ENCODE results near the gene PRKRIP1.
"Not testable (repeated sequence)": the region's sequence is repeated elsewhere in the genome, so short reads cannot be mapped to it uniquely, and the experiment has no call there.

PRKRIP1 gene

DNA sequence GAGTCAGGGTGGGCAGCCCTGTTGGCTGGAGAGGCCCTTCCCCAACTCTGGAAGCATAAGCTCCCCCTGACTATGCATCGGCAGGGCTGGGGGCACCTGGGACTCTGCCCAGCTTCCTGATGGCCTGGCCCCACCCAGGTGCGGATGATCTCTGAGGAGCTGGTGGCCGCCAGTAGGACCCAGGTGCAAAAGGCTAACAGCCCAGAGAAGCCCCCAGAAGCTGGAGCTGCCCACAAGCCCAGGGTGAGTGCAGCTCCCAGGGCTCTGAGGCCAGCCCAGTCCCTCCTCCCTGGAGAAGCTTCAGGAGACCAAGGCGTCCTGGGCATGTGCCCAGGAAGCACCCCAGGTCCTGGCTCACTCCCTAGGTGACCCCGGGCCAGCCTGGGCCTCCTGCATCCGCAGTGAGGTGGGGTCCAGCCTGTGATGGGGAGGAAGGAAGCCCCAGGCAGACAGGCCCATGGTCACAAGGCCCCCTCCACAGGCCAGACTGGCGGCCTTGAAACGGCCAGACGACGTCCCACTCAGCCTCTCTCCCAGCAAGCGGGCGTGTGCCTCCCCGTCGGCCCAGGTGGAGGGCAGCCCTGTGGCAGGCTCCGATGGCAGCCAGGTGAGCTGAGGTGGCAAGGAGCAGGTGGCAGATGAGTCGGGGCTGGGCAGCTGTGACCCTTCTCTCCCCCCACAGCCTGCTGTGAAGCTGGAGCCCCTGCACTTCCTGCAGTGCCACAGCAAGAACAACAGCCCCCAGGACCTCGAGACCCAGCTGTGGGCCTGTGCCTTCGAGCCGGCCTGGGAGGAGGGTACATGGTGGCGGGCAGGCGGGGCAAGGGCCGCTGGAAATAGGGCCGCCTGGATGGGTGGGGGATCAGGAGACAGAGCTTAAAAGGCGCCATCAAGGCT, 71.7 kb downstream of the PRKRIP1 start:
- Mint-ChIP-seq H3K36me3 (ENCODE audit: low read depth) (peaks cover 3% of the 10 kb centered on the region), H3K27ac (no peak overlapping the region), H3K4me3 (no peak overlapping the region), H3K4me1 (ENCODE audit: low read depth) (peaks cover 17% of the 10 kb centered on the region), H3K27me3 (ENCODE audit: low read depth) (no peaks in the 10 kb centered on the region), H3K9me3 (no peaks in the 10 kb centered on the region)

- H3K27ac Mint-ChIP-seq, result no peak overlapping the region
- H3K36me3 Mint-ChIP-seq (ENCODE audit: low read depth), result peaks cover 6% of the 10 kb centered on the region
- no peak overlapping the region for H3K4me3 Mint-ChIP-seq
- H3K4me1 Mint-ChIP-seq (ENCODE audit: low read depth), result peaks cover 15% of the 10 kb centered on the region
- H3K27me3 Mint-ChIP-seq (ENCODE audit: low read depth), result no peaks in the 10 kb centered on the region
- H3K9me3 Mint-ChIP-seq, result no peaks in the 10 kb centered on the region
Measured at GRCh38 chr7:102468478-102469350, 72.6 kb downstream of the PRKRIP1 start.

DNA sequence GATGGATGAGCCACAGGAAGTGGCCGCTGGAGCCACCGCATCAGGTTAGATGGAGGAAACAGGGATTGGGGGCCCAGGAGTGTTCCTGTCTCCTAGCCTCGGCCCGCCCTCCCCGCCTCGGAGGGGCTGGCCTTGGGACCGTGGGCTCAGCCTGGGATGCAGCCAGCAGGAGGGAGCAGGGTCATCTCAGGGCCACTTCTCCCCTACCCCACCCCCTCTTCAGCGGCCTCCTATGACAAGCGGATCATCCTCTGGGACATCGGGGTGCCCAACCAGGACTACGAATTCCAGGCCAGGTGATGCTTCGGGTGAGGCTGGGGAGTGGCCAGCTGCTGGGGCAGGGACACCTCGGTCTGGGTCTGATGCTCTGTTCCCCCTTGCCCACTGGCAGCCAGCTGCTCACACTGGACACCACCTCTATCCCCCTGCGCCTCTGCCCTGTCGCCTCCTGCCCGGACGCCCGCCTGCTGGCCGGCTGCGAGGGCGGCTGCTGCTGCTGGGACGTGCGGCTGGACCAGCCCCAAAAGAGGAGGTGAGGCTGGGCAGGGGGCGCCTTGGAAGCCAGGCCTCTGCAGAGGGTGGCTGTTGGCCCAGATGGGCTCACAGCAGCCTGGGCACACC, 73.3 kb downstream of the PRKRIP1 start:
- Mint-ChIP-seq H3K27ac (no peak overlapping the region), H3K27me3 (ENCODE audit: low read depth) (no peaks in the 10 kb centered on the region), H3K9me3 (no peaks in the 10 kb centered on the region), H3K4me3 (no peak overlapping the region), H3K36me3 (ENCODE audit: low read depth) (peaks cover 5% of the 10 kb centered on the region), H3K4me1 (ENCODE audit: low read depth) (peaks cover 9% of the 10 kb centered on the region)

DNA sequence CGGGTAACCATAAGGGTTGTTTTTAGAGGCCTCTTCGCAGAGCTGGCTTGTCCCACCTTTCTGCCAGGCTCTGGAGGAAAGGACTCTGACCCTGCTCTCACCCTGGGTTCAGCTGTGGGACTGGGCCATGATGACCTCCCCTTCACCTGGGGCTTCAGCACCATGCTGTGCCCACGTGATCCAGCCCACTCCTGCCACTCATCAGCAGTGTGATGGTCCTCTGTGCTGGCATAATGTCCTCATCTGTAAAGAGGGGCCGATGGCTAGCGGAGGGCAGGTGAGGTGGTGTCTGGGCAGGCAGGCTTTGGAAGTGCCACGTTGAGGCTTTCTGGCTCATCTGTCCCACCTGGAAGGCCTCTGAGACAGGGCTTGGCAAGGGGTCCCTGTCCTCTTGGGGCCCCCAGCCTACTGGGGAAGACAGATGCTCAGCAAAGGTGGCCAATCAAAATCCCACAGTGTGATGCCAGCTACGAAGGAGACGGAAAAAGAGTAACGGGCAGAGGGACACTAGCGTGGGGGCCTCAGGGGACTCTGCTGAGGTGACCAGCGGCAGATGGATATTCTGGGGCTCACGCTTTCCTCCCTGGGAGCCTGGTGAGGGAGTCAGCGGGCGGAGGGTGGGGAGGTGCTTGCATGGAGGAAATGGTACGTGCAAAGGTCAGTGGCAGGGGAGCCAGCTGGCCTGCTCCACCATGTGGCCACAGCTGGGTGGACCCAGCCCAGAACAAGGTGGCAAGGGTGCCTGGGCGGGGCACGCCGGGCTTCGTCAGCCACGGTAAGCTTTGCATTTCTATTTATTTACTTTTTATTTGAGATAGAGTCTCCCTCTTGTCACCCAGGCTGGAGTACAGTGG, 74.0 kb downstream of the PRKRIP1 start:
- Mint-ChIP-seq H3K4me3 (no peak overlapping the region), H3K4me1 (ENCODE audit: low read depth) (peaks cover 9% of the 10 kb centered on the region), H3K9me3 (no peaks in the 10 kb centered on the region), H3K36me3 (ENCODE audit: low read depth) (peaks cover 5% of the 10 kb centered on the region), H3K27ac (peak overlapping the region; percentile 45), H3K27me3 (ENCODE audit: low read depth) (no peaks in the 10 kb centered on the region)

- Mint-ChIP-seq H3K4me1 (ENCODE audit: low read depth) (peaks cover 4% of the 10 kb centered on the region), H3K27ac (no peak overlapping the region), H3K4me3 (no peak overlapping the region), H3K9me3 (no peaks in the 10 kb centered on the region), H3K36me3 (ENCODE audit: low read depth) (peaks cover 3% of the 10 kb centered on the region), H3K27me3 (ENCODE audit: low read depth) (no peaks in the 10 kb centered on the region)
Measured at GRCh38 chr7:102471791-102472125, 75.6 kb downstream of the PRKRIP1 start.

GRCh38 chr7:102472126-102473041, 76.2 kb downstream of the PRKRIP1 start:
- no peaks in the 10 kb centered on the region for H3K27me3 Mint-ChIP-seq (ENCODE audit: low read depth)
- no peak overlapping the region for H3K27ac Mint-ChIP-seq
- H3K4me1 Mint-ChIP-seq (ENCODE audit: low read depth), result no peaks in the 10 kb centered on the region
- H3K4me3 Mint-ChIP-seq, result no peak overlapping the region
- no peaks in the 10 kb centered on the region for H3K9me3 Mint-ChIP-seq
- peaks cover 3% of the 10 kb centered on the region for H3K36me3 Mint-ChIP-seq (ENCODE audit: low read depth)

GRCh38 chr7:102473271-102473991, 77.3 kb downstream of the PRKRIP1 start:
- no peaks in the 10 kb centered on the region for H3K4me1 Mint-ChIP-seq (ENCODE audit: low read depth)
- H3K27me3 Mint-ChIP-seq (ENCODE audit: low read depth), result no peaks in the 10 kb centered on the region
- peaks cover 3% of the 10 kb centered on the region for H3K36me3 Mint-ChIP-seq (ENCODE audit: low read depth)
- no peak overlapping the region for H3K4me3 Mint-ChIP-seq
- H3K9me3 Mint-ChIP-seq, result no peaks in the 10 kb centered on the region
- H3K27ac Mint-ChIP-seq, result no peak overlapping the region

DNA sequence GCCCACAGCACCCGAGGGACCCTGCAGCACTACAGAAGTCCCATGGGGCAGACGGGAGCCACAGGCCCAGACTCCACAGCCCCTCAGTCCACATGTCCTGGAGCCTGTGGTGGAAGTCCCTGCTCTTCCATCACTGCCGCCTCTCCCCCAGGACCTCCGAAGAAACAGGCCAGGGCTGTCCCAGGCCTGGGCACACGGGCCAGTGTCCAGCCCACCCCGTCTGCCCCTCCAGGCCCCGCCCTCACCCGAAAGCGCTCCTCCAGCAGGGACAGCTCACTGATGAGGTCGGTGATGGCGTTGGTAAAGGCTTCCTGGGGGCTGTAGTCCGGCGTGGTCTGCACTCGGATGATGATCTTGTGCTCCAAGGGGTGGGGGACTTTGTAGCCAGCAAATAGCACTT, 78.0 kb downstream of the PRKRIP1 start:
- not testable (repeated sequence) for H3K27ac Mint-ChIP-seq; H3K4me3 Mint-ChIP-seq; H3K9me3 Mint-ChIP-seq; H3K4me1 Mint-ChIP-seq (ENCODE audit: low read depth); H3K36me3 Mint-ChIP-seq (ENCODE audit: low read depth); H3K27me3 Mint-ChIP-seq (ENCODE audit: low read depth)

DNA sequence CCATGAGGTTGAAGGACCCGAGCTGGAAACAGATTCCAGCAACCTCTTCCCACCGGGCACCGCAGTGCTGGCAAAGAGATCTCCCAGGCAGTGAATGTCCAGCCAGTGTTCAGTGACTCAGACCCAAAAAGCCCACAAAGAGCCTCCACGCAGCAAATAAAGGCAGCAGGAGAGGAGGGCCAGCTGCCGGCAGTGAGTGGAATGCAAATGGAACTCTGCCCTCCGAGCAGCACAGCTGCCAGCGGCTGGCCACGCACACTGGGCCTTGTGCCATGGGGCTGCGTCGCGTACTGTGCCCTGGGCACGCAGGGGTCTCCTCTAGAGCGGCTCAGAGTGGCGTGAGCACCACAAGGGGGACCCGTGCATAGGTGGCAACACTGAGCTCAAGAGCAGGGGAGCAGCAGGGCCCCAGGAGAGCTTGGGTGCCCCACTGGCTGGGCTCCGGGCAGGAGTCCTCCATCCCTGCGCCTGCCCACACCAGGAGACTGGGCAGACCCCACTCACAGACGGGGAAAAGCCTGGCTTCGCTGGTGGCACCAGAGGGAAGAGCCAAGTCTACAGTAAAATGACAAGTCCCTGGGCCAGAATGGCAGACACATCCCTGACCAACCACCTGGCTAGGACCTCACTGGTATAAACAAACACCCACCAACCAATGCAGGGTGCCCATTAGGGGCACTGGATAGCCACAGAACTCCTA, 78.7 kb downstream of the PRKRIP1 start:
- H3K9me3 Mint-ChIP-seq; H3K4me1 Mint-ChIP-seq (ENCODE audit: low read depth); H3K4me3 Mint-ChIP-seq; H3K27me3 Mint-ChIP-seq (ENCODE audit: low read depth); H3K36me3 Mint-ChIP-seq (ENCODE audit: low read depth); H3K27ac Mint-ChIP-seq: not testable (repeated sequence)

Measured in T-helper 1 cell treated with Interleukin-12 subunit alpha and Interleukin-12 subunit beta and Interleukin-4 antibody, amounts not matched to agents 30 μg/mL and 1 μg/mL, for 36 hours (primary cell).